Spleen (tissue), 11 donors: Measurements from ENCODE around the gene RNF167. TPM values are rescaled to one million over a fixed set of nuclear protein-coding genes. Genes with fewer than 3 reads are reported as not detected.

Source experiments
- DNase-seq: peaks from one replicate; pipeline ENCODE4 v3.0.0-alpha.2; 2020
- H3K27ac ChIP-seq, 8 donors: fragments of 200-600 bp; sonication (generic) in 7 of 8; 1 replicate in 4 of 8; 2 replicates in 4 of 8; pipeline versions ENCODE4 v1.5.0 to v1.8.0; 2016 to 2021; ENCODE audit warnings: inconsistent platforms in 4 of 8, mild to moderate bottlenecking in 4 of 8, moderate library complexity in 1 of 8
- H3K27me3 ChIP-seq, 7 donors: fragments of 200-600 bp; sonication (generic) in 6 of 7; replicated peaks in 1 of 7; 1 replicate in 4 of 7; 2 replicates in 3 of 7; pipeline versions ENCODE4 v1.5.0 to v1.8.0; 2016 to 2021; ENCODE audit warnings: inconsistent platforms in 3 of 7, mild to moderate bottlenecking in 1 of 7
- H3K36me3 ChIP-seq, 6 donors: fragments of 200-600 bp; sonication (generic) in 5 of 6; 1 replicate in 4 of 6; 2 replicates in 2 of 6; pipeline versions ENCODE4 v1.5.0 to v1.8.0; 2016 to 2021; ENCODE audit warnings: inconsistent platforms in 2 of 6
- H3K4me1 ChIP-seq, 6 donors: fragments of 200-600 bp; sonication (generic) in 5 of 6; 1 replicate in 3 of 6; 2 replicates in 3 of 6; pipeline versions ENCODE4 v1.5.0 to v1.8.0; 2016 to 2021; ENCODE audit warnings: inconsistent platforms in 3 of 6
- H3K4me3 ChIP-seq, 8 donors: fragments of 200-600 bp; sonication (generic) in 7 of 8; 1 replicate in 4 of 8; 2 replicates in 4 of 8; pipeline versions ENCODE4 v1.5.0 to v1.8.0; 2016 to 2021; ENCODE audit warnings: inconsistent platforms in 4 of 8, mild to moderate bottlenecking in 4 of 8, moderate library complexity in 2 of 8
- H3K9me3 ChIP-seq, 8 donors: fragments of 200-600 bp; sonication (generic) in 7 of 8; 1 replicate in 4 of 8; 2 replicates in 4 of 8; pipeline versions ENCODE4 v1.5.0 to v1.8.0; 2016 to 2021; ENCODE audit warnings: inconsistent platforms in 4 of 8
- CTCF ChIP-seq, 11 experiments: fragments of 200-600 bp in 7 of 11; fragments of 450-650 bp in 4 of 11; sonication (generic) in 4 of 11; IDR thresholded peaks in 8 of 11; conservative IDR thresholded peaks in 3 of 11; 1 replicate in 7 of 11; 2 replicates in 4 of 11; pipeline versions ENCODE4 v1.4.0 to v1.8.0; 2016 to 2021; ENCODE audit warnings: antibody characterized with exemption in 11 of 11, inconsistent platforms in 4 of 11, mild to moderate bottlenecking in 1 of 11
- POLR2A ChIP-seq, 3 donors: fragments of 450-650 bp; IDR thresholded peaks; one replicate each; pipeline ENCODE4 v1.5.1; 2017; ENCODE audit warnings: antibody characterized with exemption in 3 of 3, mild to moderate bottlenecking in 1 of 3
- POLR2AphosphoS5 ChIP-seq, 3 donors: sonication (generic); formaldehyde crosslinking; IDR thresholded peaks; one replicate each; pipeline ENCODE4 v1.5.1; 2017; ENCODE audit warnings: antibody characterized with exemption in 3 of 3
- WGBS, 5 donors: extraction: QIAGEN DNeasy Blood & Tissue Kit in 3 of 5; methylation state at CpG; one replicate each; pipeline versions ENCODE4 v1.1.5 to v1.1.7; 2013 to 2018; 5-methylcytosine and 5-hydroxymethylcytosine counted together
- intact Hi-C: fragments of 100-400 bp; cut with DNase I; formaldehyde crosslinking; loops from one replicate; pipeline ENCODE4 v1.15.0; 2023; ENCODE audit warnings: low total_unique reads
- polyA plus RNA-seq, 3 donors: library from polyadenylated mRNA; stranded (reverse); fragments of 200-250 nt; gene quantifications; one replicate each; pipeline ENCODE4 v1.2.1, GENCODE V29; 2013
- total RNA-seq, 7 donors: library from RNA; depleted of rRNA in 3 of 7; stranded (reverse); fragments of >200 nt in 3 of 7; fragmentation: NEBNext Ultra II Directional in 4 of 7; extraction: Animal tissue kit (Norgen Biotek cat#: 25700) in 4 of 7; gene quantifications; one replicate each; pipeline versions ENCODE4 v1.1.0 to v1.2.1, GENCODE V29; 2016 to 2021
- donor health status: healthy with polysubstance abuse.
- donor health status: DM: no; HTN: no; CAD: no; lungs with moderate emphysema.
- donor health status: DM: no; HTN: no; CAD: no.
- donor health status: Bipolar disorder and iron deficiency.
- donor health status: healthy.
- donor health status: DM: no; HTN: no; CAD: no.
- donor health status: DM: yes; HTN: yes; CAD: no.

Gene RNF167
- total and polyA plus RNA-seq, 10 donors, result 57.6 to 146 (median 93.2) TPM

- intact Hi-C loops, result no loop called here
- Histone ChIP-seq H3K27ac (peak overlapping the region in 7 of 8 donors; percentile 55 to 86 (median 67)), H3K4me3 (peak overlapping the region in 1 of 8 donors; percentile 24), H3K9me3 (no peaks in the 10 kb centered on the region), H3K27me3 (no peaks in the 10 kb centered on the region), H3K4me1 (peaks cover 15 to 78% (median 40%) of the 10 kb centered on the region in 6 donors), H3K36me3 (peaks cover 0 to 100% (median 65%) of the 10 kb centered on the region in 6 donors)
- no peak for DNase-seq
- TF ChIP-seq POLR2AphosphoS5 (IDR thresholded peaks at IDR 0.05) (no peak), CTCF (IDR thresholded peaks at IDR 0.05 in 8 of 11, conservative IDR thresholded peaks at IDR 0.05 in 3 of 11) (no peak), POLR2A (IDR thresholded peaks at IDR 0.05) (no peak)
These were observed 38.7 kb downstream of the RNF167 start for GRCh38 chr17:4978726-4979125.

- Histone ChIP-seq H3K9me3 (no peaks in the 10 kb centered on the region), H3K4me1 (peaks cover 15 to 69% (median 41%) of the 10 kb centered on the region in 6 donors), H3K27ac (peak overlapping the region in 3 of 8 donors; percentile 37 to 86 (median 80)), H3K4me3 (no peak overlapping the region), H3K27me3 (no peaks in the 10 kb centered on the region), H3K36me3 (peaks cover 0 to 100% (median 65%) of the 10 kb centered on the region in 6 donors)
- no peak for DNase-seq
- intact Hi-C loops, result loop anchor here (10.0 kb wide), 1 partner anchor 84 kb away; no protein-coding TSS in a partner anchor
- 30 to 40% (median 36%) methylated on average over 6 of the region's 6 CpGs for WGBS, 5 donors
- no peak for TF ChIP-seq POLR2A (IDR thresholded peaks at IDR 0.05)
- peak; percentile 64 to 88 (median 81) for TF ChIP-seq CTCF (IDR thresholded peaks at IDR 0.05 in 8 of 11, conservative IDR thresholded peaks at IDR 0.05 in 3 of 11)
These were observed 40.7 kb downstream of the RNF167 start for GRCh38 chr17:4980644-4981216.

- H3K27ac ChIP-seq, result peak overlapping the region in 1 of 8 donors; percentile 14
- intact Hi-C loops, result loop anchor here (10.0 kb wide), 1 partner anchor 82 kb away; no protein-coding TSS in a partner anchor
These were observed 42.2 kb downstream of the RNF167 start for GRCh38 chr17:4982305-4982704.

More at GRCh38 chr17:4982305-4982704, 42.2 kb downstream of the RNF167 start:
- no peak for DNase-seq
- no peaks in the 10 kb centered on the region for H3K9me3 ChIP-seq
- no peak overlapping the region for H3K4me3 ChIP-seq
- H3K27me3 ChIP-seq, result no peaks in the 10 kb centered on the region
- WGBS, 5 donors, result 67 to 77% (median 73%) methylated on average over 5 of the region's 5 CpGs
- no peak for TF ChIP-seq POLR2A (IDR thresholded peaks at IDR 0.05)
- no peak for TF ChIP-seq POLR2AphosphoS5 (IDR thresholded peaks at IDR 0.05)
- TF ChIP-seq CTCF (IDR thresholded peaks at IDR 0.05 in 8 of 11, conservative IDR thresholded peaks at IDR 0.05 in 3 of 11), result no peak
- H3K36me3 ChIP-seq, result peaks cover 0 to 86% (median 54%) of the 10 kb centered on the region in 6 donors
- peaks cover 22 to 78% (median 56%) of the 10 kb centered on the region in 6 donors for H3K4me1 ChIP-seq
